HL-60/S4 (cell line): ENCODE data around the gene ERP27.

Experiments used
- in situ Hi-C: fragments of 300-500 bp; cut with MboI; formaldehyde crosslinking; loops from 2 replicates; pipeline ENCODE4 v1.14.3; 2022; ENCODE audit warnings: low sequenced_read_pairs

Gene ERP27

DNA sequence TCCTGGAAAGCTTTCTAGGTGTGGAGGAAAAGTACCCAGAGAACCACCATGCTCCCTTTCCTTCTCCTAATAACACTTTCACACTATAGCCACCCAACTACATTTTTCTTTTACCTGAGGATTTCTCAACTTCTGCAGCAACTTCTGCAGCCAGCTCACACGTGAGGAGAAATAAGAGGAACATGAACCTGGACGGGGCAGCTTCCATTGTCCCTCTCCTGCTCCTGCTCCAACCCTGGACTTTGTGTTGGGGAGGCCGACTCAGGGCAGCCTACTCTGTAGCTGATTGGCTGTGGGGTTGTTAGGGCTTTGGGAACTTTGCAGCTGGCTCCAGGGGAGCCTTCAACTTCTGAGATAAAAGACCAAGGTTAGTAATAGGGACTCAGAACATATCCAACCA lies at the start of gene ERP27:
ERP27 (minus strand) TSS at position 237 of the 400 bp plus-strand sequence; CDS start at position 208, 29 bp downstream.
- in situ Hi-C loops: no loop called here

DNA sequence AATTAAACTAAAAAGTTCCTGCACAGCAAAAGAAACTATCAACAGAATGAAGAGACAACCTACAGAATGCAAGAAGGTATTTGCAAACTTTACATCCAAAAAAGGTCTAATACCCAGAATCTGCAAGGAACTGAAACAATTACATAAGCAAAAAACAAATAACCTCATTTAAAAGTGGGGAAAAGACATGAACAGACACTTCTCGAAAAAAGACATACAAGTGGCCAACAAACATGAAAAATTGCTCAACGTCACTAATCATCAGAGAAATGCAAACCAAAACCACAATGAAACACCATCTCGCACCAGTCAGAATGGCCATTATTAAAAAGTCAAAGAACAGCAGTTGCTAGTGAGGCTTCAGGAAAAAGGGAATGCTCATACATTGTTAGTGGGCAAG lies 49.7 kb upstream of the ERP27 start:
- in situ Hi-C loops: loop anchor here (5.0 kb wide), 1 partner anchor 141 kb away; no protein-coding TSS in a partner anchor

GRCh38 chr12:14986449-14986848 lies 48.1 kb upstream of the ERP27 start:
- in situ Hi-C loops: loop anchor here (5.0 kb wide), 1 partner anchor 139 kb away; no protein-coding TSS in a partner anchor

DNA sequence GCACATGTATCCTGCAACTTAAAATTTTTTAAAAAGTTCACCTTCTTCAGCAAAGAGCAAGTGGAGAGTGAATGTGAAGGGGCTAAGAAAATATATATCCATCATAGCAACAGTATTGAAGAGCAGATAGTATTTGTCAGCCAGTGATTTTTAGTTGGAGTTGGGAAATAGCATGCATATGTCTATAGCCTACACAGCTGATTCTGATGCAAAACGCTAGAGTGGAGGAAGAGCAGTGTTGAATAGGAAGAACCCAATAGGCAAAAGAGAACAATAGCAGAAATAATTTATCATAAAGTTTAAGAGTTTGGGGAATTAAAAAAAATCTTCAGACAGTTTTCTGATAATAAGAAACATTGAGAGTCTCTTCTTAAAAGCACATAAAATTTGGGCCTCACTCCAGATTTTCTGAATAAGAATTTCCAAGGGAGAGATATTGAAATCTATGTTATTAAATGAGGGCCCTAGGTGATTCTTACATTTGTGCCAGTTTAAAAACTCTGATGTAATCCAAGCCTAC lies 46.5 kb upstream of the ERP27 start:
- in situ Hi-C loops: loop anchor here (5.0 kb wide), 1 partner anchor 138 kb away; no protein-coding TSS in a partner anchor

GRCh38 chr12:14984036-14984435 lies 45.7 kb upstream of the ERP27 start:
- in situ Hi-C loops: no loop called here

DNA sequence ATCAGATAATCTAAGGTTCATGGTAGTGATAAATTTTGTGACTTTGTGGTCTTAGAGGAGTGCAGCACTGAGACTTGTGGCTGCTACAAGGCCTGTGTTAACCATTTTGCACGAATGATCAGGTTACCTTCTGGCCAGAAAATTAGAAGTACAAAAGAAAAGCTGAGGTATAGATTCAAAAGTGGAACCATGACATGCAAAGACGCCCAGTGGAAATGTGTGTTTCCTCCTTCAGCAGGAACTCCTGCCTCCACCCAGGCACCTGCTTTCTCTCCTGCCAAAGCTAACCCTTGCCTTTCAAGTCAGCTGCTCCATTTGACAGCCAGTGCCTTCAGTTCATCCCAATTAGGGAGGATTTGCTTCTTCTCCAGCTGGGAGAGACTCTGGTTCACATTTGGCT lies 44.7 kb upstream of the ERP27 start:
- in situ Hi-C loops: no loop called here

DNA sequence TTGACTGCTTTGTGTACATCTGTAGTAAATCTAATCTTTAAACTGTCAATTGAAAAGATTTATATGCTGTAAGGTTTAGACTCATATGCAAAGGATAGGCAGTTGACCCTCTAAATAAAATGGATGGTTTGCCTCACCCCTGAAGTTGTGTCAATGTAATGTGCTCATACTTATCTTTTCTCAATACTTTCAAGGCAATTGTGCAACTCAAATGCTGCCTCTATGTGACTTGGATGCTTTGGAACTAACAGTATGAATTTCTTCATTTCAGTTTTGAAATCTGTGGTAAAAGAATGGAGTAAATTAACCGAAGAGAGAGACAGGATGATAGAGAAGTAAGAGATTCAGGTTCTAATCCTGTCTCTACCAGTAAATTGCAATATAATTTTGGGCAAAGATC lies 44.2 kb upstream of the ERP27 start:
- in situ Hi-C loops: no loop called here

DNA sequence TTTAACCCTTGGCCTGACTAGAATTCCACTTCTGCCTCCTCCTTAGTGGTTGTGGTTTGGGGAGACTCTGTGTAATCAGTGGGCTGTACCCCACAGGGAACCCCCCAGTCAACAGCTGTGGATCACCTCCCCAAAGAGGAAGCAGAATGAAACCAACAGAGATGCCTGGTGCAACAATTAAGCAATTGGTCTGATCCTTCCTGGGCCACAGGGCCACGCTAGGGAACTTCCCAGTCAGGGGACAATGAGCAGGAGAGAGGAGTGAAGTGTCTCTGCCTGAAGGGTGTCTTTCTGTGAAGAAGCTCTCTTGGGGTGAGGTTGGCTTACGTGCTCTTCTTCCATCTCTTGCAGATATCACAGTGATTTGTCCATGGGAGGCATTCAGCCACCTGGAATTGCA lies 42.7 kb upstream of the ERP27 start:
- in situ Hi-C loops: no loop called here

DNA sequence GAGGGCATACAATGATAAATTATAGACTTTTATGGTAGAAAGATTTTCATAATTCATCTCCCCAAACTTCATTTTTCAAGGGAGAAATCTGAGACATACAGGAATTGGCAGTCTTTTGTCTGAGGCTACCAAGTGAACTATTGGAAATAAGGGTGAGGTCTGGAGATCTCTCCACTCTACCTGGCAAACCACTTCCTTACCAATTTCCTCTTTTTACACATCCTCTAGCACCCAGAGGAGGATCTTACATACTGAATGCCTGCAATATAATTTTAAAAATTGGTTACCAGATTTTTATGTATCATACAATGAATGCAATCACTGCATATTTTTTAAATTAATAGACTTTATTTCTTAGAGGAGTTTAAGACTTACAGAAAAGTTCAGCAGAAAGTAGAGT lies 41.1 kb upstream of the ERP27 start:
- in situ Hi-C loops: no loop called here

- in situ Hi-C loops: no loop called here
Measured at GRCh38 chr12:14976658-14977057, 38.3 kb upstream of the ERP27 start.

DNA sequence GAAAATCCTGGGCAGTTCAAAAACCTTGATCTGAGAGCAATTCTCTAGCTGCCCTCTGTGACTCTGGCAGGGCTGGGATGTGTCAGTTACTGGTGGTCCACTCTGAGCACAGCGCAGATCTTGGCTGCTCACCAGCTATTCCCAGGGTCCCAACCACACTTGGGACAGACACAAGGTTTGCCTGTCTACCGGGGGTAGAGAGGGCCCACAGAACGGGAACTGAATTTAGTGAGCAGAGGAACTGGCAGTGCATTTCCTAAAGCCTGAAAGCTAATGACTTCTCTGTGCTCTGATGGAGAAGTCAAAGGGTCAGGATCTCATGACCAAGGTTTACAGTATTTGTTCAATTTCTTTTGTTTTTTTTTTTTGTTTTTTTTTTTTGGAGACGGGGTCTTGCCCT lies 37.1 kb upstream of the ERP27 start:
- in situ Hi-C loops: no loop called here

- in situ Hi-C loops: no loop called here
Measured at GRCh38 chr12:14974633-14975032, 36.3 kb upstream of the ERP27 start.

DNA sequence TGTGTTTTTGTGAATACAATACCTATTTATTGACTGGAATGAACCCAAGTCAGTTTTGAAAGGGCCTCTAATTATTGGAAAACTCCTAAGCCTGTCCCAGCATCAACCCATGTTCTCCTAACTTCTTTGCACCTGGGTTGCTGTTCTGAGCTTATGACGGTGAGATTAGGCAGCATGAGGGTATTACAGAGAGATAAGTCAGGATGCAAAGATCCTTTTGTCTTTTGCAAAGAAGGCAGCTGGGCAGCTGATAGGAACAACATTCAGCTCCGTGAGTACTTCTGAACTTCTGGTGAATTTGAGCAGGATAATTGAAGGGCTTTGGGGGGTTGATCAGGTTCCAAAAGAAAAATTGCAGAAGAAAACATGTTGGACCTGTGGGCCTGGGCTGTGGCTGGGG lies 34.5 kb upstream of the ERP27 start, which contains the start of gene PDE6H:
PDE6H (plus strand) TSS at position 227 of the 400 bp plus-strand sequence. CDS start 4,971 bp downstream, outside the sequence.
- in situ Hi-C loops: no loop called here

DNA sequence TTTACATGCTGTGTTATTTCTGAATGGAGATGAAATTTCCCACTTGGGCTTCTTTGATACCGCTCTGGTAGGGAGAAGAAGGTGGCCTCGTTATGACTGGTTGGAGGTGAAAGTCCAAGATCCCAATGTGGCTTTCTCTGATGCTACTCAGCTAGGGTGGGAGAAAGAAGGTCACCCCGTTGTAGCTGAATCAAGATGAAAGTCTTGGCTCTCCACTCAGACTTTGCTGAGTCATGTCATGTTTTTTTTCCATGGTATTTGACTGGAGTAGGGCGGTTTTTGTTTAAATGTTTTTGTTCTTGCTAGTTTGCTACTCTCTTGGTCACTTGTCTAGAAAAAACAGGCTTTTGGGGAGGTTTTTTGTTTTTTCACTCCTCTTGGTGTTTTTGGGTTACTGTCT lies 32.1 kb upstream of the ERP27 start:
- in situ Hi-C loops: no loop called here

DNA sequence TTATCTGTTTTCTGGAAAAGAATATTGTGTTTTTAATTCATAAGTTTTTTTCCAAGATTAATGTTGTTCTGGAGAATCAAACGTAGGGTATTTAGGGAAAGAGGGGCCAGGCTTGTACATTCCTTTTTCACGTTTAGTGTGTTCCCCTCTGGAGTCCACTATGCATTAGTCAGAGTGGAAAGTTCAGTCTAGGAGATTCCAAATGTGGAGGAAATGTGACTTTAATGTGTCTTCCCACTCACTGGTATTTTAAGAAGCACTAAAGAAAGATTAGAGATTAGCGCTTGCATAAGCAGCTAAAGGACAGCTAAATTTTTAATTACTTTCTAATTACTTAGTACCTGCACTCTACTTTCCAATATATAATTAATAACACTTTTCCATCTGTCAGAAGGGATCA lies 30.1 kb upstream of the ERP27 start:
- in situ Hi-C loops: no loop called here

- in situ Hi-C loops: no loop called here
Measured at GRCh38 chr12:14965221-14965620, 26.9 kb upstream of the ERP27 start.

DNA sequence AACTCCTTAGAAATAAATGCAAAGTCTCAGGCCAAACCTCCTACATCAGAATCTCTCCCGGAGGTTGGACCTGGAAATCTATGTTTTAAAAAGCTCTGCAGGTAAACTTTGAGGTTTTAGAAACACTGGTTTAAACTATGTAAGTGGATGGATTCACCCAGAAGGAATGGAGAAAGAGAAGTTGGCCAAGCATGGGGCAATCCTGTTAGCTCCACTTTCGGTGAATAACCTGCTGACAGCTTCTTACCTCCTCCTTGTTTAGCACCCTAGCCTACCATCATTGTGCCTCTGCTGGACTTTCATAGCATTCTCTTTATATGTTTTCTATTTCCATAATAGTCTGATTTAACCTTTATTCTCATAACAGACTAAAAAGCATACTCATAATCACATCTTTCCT lies 26.1 kb upstream of the ERP27 start:
- in situ Hi-C loops: no loop called here

- in situ Hi-C loops: no loop called here
Measured at GRCh38 chr12:14963520-14963919, 25.2 kb upstream of the ERP27 start.

DNA sequence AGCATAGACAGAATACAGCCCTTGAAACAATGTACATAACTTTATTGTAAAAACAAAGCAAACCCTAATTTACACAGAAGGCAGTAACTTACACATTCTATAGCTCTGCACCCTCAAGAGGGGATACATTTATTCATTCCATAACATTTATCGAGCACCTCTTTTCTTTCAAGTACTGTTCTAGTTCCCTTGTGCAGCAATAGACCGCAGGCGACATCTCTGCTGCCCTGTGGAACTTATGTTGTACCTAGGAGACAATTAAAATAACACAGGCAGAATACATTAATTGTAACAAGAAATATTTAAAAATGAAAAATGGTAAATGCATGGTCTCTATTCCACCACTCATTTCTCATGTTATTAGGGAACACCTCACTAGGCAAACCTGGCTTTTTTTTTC lies 24.5 kb upstream of the ERP27 start:
- in situ Hi-C loops: no loop called here

DNA sequence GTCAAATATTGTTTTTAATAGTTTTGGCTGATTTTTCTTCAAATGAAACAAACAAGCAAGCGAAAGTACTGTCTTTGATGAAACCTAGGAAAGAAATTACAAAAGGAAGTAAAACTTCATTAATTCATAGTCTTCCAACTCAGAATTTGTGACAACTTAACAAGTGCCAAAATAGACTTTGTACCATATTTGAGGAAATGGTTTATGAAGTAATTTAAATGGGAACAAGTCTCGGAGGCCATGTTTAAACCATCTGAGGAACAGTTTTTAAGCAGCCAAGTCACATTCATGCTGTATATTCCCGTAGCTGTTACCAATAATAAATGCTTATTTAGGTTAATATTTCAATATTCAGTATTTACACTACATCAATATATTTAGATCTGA lies 23.8 kb upstream of the ERP27 start:
- in situ Hi-C loops: no loop called here

DNA sequence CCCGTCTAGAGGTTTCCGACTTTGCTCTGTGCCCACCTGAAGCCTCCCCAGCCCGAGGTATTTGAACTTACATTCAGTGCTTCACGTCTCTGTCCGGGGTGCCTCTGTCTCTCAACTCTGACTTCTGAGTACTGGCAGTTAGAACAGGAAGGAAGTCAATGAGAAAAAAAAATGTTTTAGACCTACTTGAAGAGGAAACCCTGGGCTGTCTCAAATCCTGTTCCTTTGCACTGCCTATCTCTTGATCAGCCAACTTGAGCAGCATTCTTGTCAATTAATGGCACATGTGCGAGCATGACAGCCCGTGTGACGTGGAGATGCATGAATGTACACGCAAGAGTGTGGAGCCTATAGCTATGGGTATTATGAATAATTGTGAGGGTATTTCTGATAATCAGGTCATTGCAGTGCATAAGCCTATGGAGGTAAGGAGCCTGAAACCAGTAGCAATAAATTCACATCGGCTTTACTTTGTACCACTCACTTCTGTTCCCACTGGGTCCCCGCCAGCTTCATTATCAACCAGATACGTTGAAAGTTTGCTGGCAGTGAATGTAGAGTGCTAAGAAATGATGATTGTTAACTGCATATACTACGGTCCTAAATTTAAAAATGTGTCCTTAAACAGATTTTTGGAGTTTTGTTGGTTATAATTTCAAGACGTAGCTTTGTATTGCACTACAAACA lies 23.3 kb upstream of the ERP27 start, which contains the start of gene ARHGDIB:
ARHGDIB (minus strand) TSS at position 136 of the 687 bp plus-strand sequence. CDS start 10,889 bp downstream, outside the sequence.
- in situ Hi-C loops: no loop called here
